Stomach smooth muscle (tissue), 2 donors: ENCODE data around the gene PRR5.

ENCODE experiments used
- H3K27ac ChIP-seq: one replicate; pipeline ENCODE4 v1.7.0; 2013; ENCODE audit warnings: mild to moderate bottlenecking, low read length, inconsistent platforms
- H3K27me3 ChIP-seq, 2 donors: one replicate each; pipeline ENCODE4 v1.7.0; 2013; ENCODE audit warnings: low read length in 2 of 2; ENCODE audit not compliant: insufficient read depth in 2 of 2, control insufficient read depth in 1 of 2
- H3K36me3 ChIP-seq, 2 donors: one replicate each; pipeline ENCODE4 v1.7.0; 2013; ENCODE audit warnings: low read length in 2 of 2; ENCODE audit not compliant: control insufficient read depth in 2 of 2, insufficient read depth in 2 of 2
- H3K4me1 ChIP-seq: one replicate; pipeline ENCODE4 v1.7.0; 2013; ENCODE audit warnings: low read length; ENCODE audit not compliant: control insufficient read depth, insufficient read depth
- H3K4me3 ChIP-seq, 2 donors: one replicate each; pipeline ENCODE4 v1.7.0; 2013; ENCODE audit warnings: low read length in 2 of 2
- H3K9ac ChIP-seq, 2 donors: one replicate each; pipeline ENCODE4 v1.7.0; 2013; ENCODE audit warnings: low read length in 2 of 2, mild to moderate bottlenecking in 1 of 2
- H3K9me3 ChIP-seq, 2 donors: one replicate each; pipeline ENCODE4 v1.7.0; 2013; ENCODE audit warnings: low read length in 2 of 2; ENCODE audit not compliant: control insufficient read depth in 2 of 2
- donor health status: healthy.
- donor health status: Pancreatic carcinoma.

PRR5 gene

DNA sequence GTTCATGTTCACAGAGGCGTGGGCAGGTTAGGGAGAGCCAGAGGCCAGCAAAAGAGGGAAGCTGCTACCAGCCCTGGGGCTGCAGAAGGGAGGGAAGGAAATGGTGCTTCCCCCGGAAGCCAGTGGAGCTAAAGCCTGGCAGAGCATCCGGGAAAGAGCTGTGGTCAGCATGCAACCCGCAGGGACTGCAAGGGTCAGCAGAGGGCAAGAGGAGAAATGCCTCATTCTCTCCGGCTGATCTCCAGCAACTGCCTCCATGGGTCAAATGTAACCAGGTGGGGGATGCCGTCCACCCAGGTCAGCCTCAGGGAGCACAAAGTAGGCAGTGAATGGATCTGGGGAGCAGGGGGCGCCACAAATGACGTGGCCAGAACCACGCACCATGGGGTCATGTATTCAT lies 36.9 kb upstream of the PRR5 start:
- H3K4me3 ChIP-seq: no peak overlapping the region
- no peaks in the 10 kb centered on the region for H3K9me3 ChIP-seq
- peaks cover 13% of the 10 kb centered on the region for H3K4me1 ChIP-seq
- H3K27me3 ChIP-seq: peaks cover 10 to 13% of the 10 kb centered on the region in 2 donors
- no peak overlapping the region for H3K9ac ChIP-seq
- H3K36me3 ChIP-seq: no peaks in the 10 kb centered on the region
- no peak overlapping the region for H3K27ac ChIP-seq

DNA sequence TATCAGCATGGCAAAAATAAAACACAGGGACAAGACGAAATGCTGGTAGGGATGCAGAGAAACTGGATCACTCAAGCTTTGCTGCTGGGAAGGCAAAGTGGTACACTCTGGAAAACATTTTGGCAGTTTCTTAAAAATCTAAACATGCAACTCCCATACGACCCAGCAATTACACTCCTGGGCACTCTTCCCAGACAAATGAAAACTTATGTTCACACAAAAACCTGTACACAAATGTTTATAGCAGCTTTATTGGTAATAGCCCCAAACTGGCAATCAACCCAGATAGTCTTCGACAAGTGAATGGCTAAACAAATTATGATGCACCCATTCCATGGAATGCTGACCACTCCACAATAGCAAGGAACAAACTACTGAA lies 35.8 kb upstream of the PRR5 start:
- Histone ChIP-seq H3K4me3 (no peak overlapping the region), H3K27me3 (peaks cover 12 to 18% of the 10 kb centered on the region in 2 donors), H3K9ac (no peak overlapping the region), H3K9me3 (no peaks in the 10 kb centered on the region), H3K36me3 (no peaks in the 10 kb centered on the region), H3K27ac (no peak overlapping the region), H3K4me1 (peaks cover 13% of the 10 kb centered on the region)

DNA sequence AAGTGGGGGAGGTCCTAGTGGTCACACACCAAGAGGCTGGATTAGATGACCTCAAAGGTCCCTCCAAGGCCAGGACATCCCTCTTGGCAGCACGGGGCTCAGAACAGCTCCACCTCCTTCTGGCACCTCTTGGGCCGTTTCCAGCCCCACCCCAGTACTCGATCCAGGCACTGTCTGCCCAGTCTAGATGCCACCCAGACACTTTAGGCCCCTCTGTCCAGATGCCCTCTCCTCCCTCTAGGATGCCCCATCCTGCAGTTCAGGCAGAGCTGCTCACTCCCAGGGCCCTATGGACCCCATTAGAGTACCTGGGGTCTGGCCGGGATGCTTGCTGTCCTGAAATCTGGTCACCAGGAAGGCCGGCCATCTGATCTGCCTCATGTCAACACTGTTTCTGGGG lies 34.7 kb upstream of the PRR5 start:
- peaks cover 12 to 18% of the 10 kb centered on the region in 2 donors for H3K27me3 ChIP-seq
- H3K9me3 ChIP-seq: no peaks in the 10 kb centered on the region
- no peak overlapping the region for H3K9ac ChIP-seq
- no peaks in the 10 kb centered on the region for H3K36me3 ChIP-seq
- H3K27ac ChIP-seq: no peak overlapping the region
- H3K4me3 ChIP-seq: no peak overlapping the region
- H3K4me1 ChIP-seq: peaks cover 13% of the 10 kb centered on the region

DNA sequence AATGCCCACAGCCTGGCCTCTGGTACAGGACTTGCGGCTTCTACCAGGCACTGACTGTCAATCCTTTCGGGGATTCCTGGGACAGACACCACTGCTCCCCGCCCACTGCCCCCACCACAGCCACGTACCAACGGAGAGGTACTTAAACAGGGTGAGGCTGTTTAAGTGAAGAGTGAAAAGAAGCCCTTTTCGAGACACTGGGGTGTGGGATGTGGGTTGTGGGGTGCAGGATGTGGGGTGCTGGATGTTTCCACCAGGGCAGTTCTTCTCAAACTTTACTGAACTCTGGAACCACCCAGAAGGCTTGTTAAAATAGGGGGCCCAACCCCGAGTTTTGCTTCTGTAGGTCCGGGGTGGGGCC lies 34.2 kb upstream of the PRR5 start:
- Histone ChIP-seq H3K9ac (peak overlapping the region in 1 of 2 donors; percentile 35), H3K27me3 (peaks cover 12 to 18% of the 10 kb centered on the region in 2 donors), H3K4me1 (peaks cover 13% of the 10 kb centered on the region), H3K4me3 (peak overlapping the region; percentile 36 to 70), H3K27ac (peak overlapping the region; percentile 6), H3K36me3 (no peaks in the 10 kb centered on the region), H3K9me3 (no peaks in the 10 kb centered on the region)

DNA sequence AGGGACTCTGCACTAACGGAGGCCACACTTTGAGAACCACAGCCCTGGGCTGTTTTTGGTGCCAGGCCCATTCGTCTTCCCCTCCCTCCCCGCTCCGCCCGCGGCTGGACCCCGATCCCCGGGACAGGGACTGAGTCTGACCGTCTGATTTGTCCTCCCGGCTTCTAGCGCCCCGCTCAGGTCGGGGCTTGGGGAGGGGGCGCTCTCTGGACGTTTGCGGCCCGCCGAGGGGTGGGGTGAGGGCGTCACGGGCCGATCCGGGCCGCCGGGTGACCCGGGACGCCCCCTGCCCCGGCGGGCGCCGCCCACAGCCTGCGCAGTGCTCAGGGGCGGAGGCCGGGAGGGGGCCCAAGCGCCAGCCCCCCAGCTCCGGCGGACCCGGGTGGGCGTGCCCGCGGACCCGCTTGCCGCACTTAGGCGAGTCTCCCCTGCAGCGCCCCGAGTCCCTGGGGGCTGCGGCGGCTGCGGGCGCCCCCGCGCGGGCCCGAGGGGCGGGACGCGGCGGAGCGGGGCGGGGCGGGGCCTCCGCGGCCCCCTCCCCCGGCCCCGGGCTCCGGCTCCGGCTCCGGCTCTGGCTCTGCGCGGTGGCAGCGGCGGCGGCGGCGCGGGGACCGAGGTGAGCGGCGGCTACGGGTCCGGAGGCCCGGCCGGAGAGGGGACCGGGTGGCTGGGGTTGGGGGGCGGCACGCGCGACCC lies 33.7 kb upstream of the PRR5 start:
- Histone ChIP-seq H3K36me3 (no peaks in the 10 kb centered on the region), H3K4me3 (peak overlapping the region; percentile 36 to 70), H3K4me1 (peaks cover 13% of the 10 kb centered on the region), H3K27ac (peak overlapping the region; percentile 6), H3K9ac (peak overlapping the region in 1 of 2 donors; percentile 35), H3K27me3 (peaks cover 12 to 18% of the 10 kb centered on the region in 2 donors), H3K9me3 (no peaks in the 10 kb centered on the region)

DNA sequence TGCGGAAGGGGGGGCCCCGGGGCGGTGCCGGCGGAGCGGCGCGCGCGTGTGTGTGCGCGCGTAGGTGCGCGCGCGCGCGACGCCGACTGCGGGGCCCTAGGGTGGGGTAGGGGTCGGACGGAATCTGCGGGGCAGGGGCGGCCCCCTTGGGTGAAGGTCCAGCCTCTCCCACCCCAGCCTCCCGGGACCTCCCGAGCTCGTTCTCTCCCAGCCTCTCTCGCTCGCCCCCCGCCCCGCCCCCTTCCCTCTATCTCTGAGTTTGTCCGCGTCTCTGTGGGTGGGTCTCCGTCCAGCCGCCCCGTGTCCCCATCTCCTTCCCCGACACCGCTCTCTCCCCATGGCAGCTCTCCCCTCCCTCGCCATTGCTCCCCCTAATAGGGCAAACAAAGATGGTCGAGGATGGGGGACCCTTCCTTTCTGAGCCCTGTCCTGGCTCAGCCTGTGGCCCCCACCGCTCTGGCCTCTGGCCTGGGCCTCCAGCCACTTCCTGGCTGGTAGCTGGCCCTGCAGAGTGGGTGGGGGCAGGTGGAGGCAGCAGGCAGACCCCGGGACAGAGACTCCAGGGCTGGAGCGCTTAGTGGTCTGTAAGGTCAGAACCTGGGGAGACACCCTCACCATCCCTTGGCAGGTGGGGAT lies 33.0 kb upstream of the PRR5 start:
- Histone ChIP-seq H3K9ac (peak overlapping the region in 1 of 2 donors; percentile 20), H3K36me3 (no peaks in the 10 kb centered on the region), H3K27me3 (peaks cover 12 to 18% of the 10 kb centered on the region in 2 donors), H3K4me1 (peaks cover 13% of the 10 kb centered on the region), H3K9me3 (no peaks in the 10 kb centered on the region), H3K27ac (no peak overlapping the region), H3K4me3 (peak overlapping the region; percentile 49 to 70)

DNA sequence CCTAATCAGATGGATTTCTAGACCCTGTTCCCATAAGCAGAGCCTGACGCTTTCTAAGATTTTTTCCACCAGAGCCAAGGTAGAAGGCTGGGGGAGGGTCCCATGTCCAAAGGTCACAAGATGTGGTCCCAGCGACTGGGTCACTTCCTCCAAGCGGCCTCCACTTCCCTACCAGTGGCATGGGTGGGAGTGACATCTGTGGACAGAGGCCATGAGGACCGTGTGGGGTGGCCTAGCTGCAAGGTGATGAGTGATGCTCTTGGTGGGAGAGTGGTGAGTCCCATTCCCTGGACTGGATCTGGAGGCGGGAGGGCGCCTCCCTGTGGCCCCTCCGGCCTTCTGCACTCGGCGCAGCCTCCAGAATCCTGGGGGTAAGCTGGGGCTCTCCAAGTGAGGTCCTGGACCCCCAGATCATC lies 32.4 kb upstream of the PRR5 start:
- Histone ChIP-seq H3K27me3 (peaks cover 10 to 18% of the 10 kb centered on the region in 2 donors), H3K9ac (peak overlapping the region in 1 of 2 donors; percentile 20), H3K36me3 (no peaks in the 10 kb centered on the region), H3K4me3 (peak overlapping the region; percentile 49 to 70), H3K9me3 (no peaks in the 10 kb centered on the region), H3K4me1 (peaks cover 9% of the 10 kb centered on the region), H3K27ac (no peak overlapping the region)

DNA sequence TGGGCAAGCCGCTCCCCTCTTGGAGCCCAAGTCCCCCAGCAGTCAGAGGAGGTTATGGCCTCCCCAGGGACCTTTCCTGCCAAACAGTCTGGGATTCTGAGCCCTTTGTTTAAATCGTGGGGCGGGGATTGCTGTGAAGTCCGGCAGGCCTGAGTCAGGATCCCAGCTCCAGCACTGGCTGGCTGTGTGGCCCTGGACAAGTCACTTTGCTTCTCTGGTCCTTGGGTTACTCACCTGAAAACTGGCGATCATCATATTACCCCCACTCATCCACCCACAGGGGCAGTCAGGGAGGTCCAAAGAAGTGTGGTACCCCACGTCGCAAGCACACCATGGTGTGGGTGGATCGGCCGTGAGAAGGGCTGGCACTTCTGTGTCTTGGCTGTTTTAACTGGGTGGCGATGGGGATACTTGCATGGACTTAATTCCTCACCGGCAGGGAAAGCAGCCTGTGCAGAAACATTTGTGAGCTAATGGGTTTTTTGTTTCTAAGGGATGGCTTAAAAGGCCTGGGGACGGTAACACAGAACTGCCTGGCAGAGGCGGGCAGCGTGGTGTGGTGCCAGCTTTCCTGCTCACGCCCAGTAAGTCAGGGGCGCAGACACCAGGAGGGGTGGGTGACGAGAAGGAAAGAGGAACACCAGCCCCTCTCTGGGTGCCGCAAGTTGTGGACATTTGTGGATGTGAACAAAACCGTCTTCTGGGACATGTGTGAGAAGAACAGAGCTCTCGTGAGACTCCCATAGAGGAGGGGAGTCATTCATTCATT lies 31.6 kb upstream of the PRR5 start:
- no peak overlapping the region for H3K27ac ChIP-seq
- H3K9me3 ChIP-seq: no peaks in the 10 kb centered on the region
- H3K9ac ChIP-seq: no peak overlapping the region
- peaks cover 9% of the 10 kb centered on the region for H3K4me1 ChIP-seq
- H3K27me3 ChIP-seq: peaks cover 12 to 18% of the 10 kb centered on the region in 2 donors
- H3K4me3 ChIP-seq: no peak overlapping the region
- H3K36me3 ChIP-seq: no peaks in the 10 kb centered on the region

DNA sequence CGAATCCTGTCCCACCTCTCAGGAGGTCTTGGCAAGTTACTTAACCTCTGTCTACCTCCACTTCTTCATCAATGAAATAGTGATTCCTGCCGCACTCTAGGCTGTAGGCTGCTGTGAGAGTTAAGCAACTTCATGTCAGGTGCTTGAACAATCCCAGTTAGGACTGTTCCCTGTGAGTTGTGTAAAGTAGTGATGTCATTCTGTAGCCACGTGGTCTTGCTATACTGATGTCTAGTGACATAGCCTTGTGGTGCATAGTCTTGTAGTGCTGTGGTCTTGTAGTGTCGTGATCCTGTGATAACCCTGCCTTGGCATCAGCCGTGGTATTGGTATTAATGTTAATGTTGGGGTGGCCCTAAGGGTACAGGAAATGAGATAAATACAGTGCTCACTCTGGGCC lies 30.3 kb upstream of the PRR5 start:
- Histone ChIP-seq H3K4me1 (peaks cover 9% of the 10 kb centered on the region), H3K4me3 (no peak overlapping the region), H3K27me3 (peaks cover 12 to 18% of the 10 kb centered on the region in 2 donors), H3K36me3 (no peaks in the 10 kb centered on the region), H3K9me3 (no peaks in the 10 kb centered on the region), H3K9ac (no peak overlapping the region), H3K27ac (no peak overlapping the region)

DNA sequence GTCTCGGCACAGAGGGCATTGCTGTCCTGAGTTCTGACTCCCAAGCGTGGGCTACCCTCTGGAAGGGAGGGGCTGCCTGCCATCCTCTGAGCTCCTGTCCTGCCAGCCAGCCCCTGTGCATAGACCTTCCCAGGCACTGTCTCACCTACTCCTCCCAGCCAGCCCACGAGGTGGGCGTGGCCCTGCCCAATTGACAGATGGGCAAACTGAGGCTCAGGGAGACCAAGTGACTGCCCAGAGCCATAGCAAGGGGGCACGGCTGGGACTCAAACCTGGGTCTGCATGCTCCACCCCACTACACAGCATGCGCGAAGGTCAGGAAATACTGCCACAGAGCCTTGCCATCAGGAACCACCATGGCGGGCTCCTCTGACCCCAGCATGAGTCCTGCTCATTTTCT lies 29.4 kb upstream of the PRR5 start:
- no peak overlapping the region for H3K4me3 ChIP-seq
- H3K27ac ChIP-seq: no peak overlapping the region
- H3K27me3 ChIP-seq: peaks cover 16 to 18% of the 10 kb centered on the region in 2 donors
- no peaks in the 10 kb centered on the region for H3K36me3 ChIP-seq
- H3K9me3 ChIP-seq: no peaks in the 10 kb centered on the region
- H3K9ac ChIP-seq: no peak overlapping the region
- peaks cover 11% of the 10 kb centered on the region for H3K4me1 ChIP-seq
